ENCODE measurements around the gene B4GALT4. TPM values are rescaled to one million over a fixed set of nuclear protein-coding genes. Genes with fewer than 3 reads are reported as not detected.

Gene B4GALT4
- total and polyA plus RNA-seq, 11 donors: 8.1 to 15.9 (median 12.1) TPM

DNA sequence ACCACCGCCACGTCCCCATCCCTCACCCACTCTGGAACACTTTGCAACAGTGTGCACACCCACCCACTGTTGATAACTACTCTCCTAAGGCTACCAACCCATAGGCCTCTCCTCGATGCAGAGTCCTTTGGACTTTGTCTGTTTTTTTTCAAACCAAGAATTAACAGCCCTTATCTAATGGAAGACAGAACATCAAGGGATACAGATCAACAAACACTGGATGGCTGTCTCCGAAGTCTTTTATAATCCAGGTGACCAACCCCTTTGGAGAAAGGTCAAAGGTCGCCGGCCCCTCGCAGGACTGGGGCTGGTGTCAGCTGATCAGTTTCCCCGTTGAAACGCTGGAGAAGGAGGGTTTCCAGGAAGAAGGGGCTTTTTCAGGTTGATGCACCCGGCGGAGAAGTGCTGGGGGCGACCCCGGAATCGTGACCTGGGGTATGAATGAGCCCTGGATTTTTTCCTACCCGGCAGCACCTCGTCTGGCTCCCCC is 532 bp downstream of the B4GALT4 start:
- Histone ChIP-seq H3K36me3 (peaks cover 0 to 18% (median 13%) of the 10 kb centered on the region in 9 donors), H3K4me3 (peak overlapping the region; percentile 45 to 92 (median 73)), H3K27ac (peak overlapping the region; percentile 75 to 97 (median 91)), H3K4me1 (peaks cover 0 to 47% (median 23%) of the 10 kb centered on the region in 12 donors), H3K27me3 (no peaks in the 10 kb centered on the region), H3K9me3 (no peaks in the 10 kb centered on the region)
- 3 to 7% (median 5%) methylated on average over 12 to 16 of the region's 16 CpGs for WGBS, 4 donors
- DNase-seq (peak in 3 of 5 donors; percentile 28 to 45 (median 45)), ATAC-seq (peak; percentile 1 to 28 (median 6))
- intact Hi-C loops (cut with DNase I): loop anchor here in 4 of 10 donors (5.0 to 10.0 kb wide), 5 partner anchors 52 to 358 kb away; partner anchors contain the start of genes TEX55 (in 2 of the 4) and ARHGAP31 (in 1 of the 4)
- TF ChIP-seq, protein P1, sequence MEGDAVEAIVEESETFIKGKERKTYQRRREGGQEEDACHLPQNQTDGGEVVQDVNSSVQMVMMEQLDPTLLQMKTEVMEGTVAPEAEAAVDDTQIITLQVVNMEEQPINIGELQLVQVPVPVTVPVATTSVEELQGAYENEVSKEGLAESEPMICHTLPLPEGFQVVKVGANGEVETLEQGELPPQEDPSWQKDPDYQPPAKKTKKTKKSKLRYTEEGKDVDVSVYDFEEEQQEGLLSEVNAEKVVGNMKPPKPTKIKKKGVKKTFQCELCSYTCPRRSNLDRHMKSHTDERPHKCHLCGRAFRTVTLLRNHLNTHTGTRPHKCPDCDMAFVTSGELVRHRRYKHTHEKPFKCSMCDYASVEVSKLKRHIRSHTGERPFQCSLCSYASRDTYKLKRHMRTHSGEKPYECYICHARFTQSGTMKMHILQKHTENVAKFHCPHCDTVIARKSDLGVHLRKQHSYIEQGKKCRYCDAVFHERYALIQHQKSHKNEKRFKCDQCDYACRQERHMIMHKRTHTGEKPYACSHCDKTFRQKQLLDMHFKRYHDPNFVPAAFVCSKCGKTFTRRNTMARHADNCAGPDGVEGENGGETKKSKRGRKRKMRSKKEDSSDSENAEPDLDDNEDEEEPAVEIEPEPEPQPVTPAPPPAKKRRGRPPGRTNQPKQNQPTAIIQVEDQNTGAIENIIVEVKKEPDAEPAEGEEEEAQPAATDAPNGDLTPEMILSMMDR (IDR thresholded peaks at IDR 0.05): no peak
- TF ChIP-seq POLR2A (IDR thresholded peaks at IDR 0.05): no peak

DNA sequence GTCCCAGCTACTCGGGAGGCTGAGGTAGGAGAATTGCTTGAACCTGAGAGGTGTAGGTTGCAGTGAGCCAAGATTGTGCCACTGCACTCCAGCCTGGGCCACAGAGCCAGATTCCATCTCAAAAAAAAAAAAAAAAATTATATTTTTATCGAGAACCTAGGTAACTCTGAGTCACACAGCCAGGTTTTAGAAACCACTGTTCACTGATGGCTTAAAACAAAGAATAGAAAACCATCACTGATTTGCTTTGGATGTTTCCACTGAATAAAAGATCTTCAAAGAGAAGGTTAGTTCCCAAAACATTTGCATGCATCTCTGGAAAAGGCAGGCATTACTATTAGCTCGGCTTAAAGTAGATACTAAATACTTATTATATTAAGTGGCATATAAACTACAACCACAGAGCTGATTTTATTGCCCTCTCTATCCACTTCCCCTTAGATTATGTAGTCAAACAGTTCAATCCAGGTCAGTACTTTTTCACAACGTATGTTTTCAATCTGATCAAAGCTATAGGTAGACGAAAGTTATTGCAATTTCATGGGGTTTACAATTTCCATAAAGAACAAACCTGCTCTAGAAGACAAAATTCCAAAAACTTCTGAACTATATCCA is 1.4 kb downstream of the B4GALT4 start:
- intact Hi-C loops (cut with DNase I): loop anchor here in 1 of 10 donors (10.0 kb wide), 1 partner anchor 355 kb away; no protein-coding TSS in a partner anchor
- ATAC-seq (no peak), DNase-seq (no peak)
- no peak for TF ChIP-seq POLR2A (IDR thresholded peaks at IDR 0.05)
- TF ChIP-seq, protein P1 (IDR thresholded peaks at IDR 0.05): no peak
- Histone ChIP-seq H3K4me1 (peaks cover 0 to 54% (median 25%) of the 10 kb centered on the region in 12 donors), H3K4me3 (peak overlapping the region in 11 of 12 donors; percentile 65 to 92 (median 75)), H3K27ac (peak overlapping the region in 10 of 12 donors; percentile 87 to 97 (median 92)), H3K27me3 (no peaks in the 10 kb centered on the region), H3K36me3 (peaks cover 0 to 26% (median 18%) of the 10 kb centered on the region in 9 donors), H3K9me3 (no peaks in the 10 kb centered on the region)
- WGBS, 4 donors: 35 to 53% (median 50%) methylated on average over 5 of the region's 5 CpGs

DNA sequence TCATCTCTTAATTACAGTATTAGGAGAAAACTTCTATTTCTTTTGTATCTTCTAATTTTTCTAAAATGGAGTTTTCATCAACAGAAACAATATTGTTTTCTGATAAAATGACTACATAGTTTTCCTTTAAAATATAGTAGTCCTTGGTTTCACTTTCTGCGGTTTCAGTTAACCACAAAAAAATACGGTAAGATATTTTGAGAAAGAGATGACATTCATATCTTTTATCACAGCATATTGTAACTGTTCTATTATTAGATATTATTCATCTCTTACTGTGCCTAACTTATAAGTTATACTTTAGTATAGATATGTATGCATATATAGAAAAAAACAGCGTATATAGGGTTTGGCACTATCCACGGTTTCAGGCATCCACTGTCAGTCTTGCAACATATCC is 2.3 kb downstream of the B4GALT4 start:
- Histone ChIP-seq H3K36me3 (peaks cover 0 to 35% (median 23%) of the 10 kb centered on the region in 9 donors), H3K9me3 (no peaks in the 10 kb centered on the region), H3K27me3 (no peaks in the 10 kb centered on the region), H3K4me3 (peak overlapping the region in 6 of 12 donors; percentile 3 to 88 (median 38)), H3K27ac (peak overlapping the region in 4 of 12 donors; percentile 34 to 97 (median 94)), H3K4me1 (peaks cover 0 to 54% (median 25%) of the 10 kb centered on the region in 12 donors)
- DNase-seq (no peak), ATAC-seq (no peak)
- WGBS, 4 donors: 50 to 56% (median 53%) methylated on average over 4 of the region's 4 CpGs
- TF ChIP-seq, protein P1 (IDR thresholded peaks at IDR 0.05): no peak
- no peak for TF ChIP-seq POLR2A (IDR thresholded peaks at IDR 0.05)
- intact Hi-C loops (cut with DNase I): loop anchor here in 1 of 10 donors (10.0 kb wide), 1 partner anchor 354 kb away; no protein-coding TSS in a partner anchor

DNA sequence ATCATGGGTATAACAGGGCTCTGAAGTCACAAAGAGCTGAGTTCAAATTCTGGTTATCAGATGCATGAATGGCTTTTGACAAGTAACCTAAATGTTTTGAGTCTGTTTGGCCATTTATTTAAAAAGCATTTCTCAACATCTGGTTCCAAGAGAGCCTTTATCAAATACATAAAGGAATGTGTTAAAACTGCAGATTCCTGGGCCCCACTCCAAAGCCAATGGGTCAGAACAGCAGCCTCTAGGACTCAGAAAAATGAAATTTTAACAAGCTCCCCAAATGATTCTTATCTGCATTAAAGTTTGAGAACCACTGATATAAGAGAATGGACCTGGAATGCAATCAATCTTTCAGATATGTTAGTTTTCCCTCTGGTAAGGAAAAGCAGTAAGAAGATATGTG is 3.4 kb downstream of the B4GALT4 start:
- Histone ChIP-seq H3K27ac (peak overlapping the region in 1 of 12 donors; percentile 23), H3K9me3 (no peaks in the 10 kb centered on the region), H3K4me3 (no peak overlapping the region), H3K4me1 (peaks cover 0 to 54% (median 25%) of the 10 kb centered on the region in 12 donors), H3K27me3 (no peaks in the 10 kb centered on the region), H3K36me3 (peaks cover 0 to 46% (median 34%) of the 10 kb centered on the region in 9 donors)
- TF ChIP-seq, protein P1 (IDR thresholded peaks at IDR 0.05): no peak
- no peak for TF ChIP-seq POLR2A (IDR thresholded peaks at IDR 0.05)
- DNase-seq (no peak), ATAC-seq (no peak)
- intact Hi-C loops (cut with DNase I): loop anchor here in 1 of 10 donors (10.0 kb wide), 1 partner anchor 352 kb away; no protein-coding TSS in a partner anchor

Data from heart left ventricle (tissue), 16 donors.